NCI-H460 (cell line): ENCODE measurements around the gene POU6F2. TPM values are rescaled to one million over a fixed set of nuclear protein-coding genes. Genes with fewer than 3 reads are reported as not detected.

Experiments used
- DNase-seq: peaks from one replicate; pipeline ENCODE4 v3.0.0-alpha.2; 2016; ENCODE audit warnings: low read depth; ENCODE audit errors: extremely low read depth
- total RNA-seq: library from RNA; depleted of rRNA; stranded (reverse); fragments of >200 nt; shearing (Covaris generic); gene quantifications from 2 replicates; pipeline ENCODE4 v1.2.3, GENCODE V29; 2014

The POU6F2 gene
- total RNA-seq, 1 experiment from 2014 or later: not detected

GRCh38 chr7:39069031-39069430 is 91.3 kb downstream of the POU6F2 start:
- DNase-seq: no peak

GRCh38 chr7:39069896-39070881 is 92.5 kb downstream of the POU6F2 start:
- no peak for DNase-seq

GRCh38 chr7:39071116-39071515 is 93.4 kb downstream of the POU6F2 start:
- DNase-seq: no peak

- DNase-seq: no peak
These were observed 95.7 kb downstream of the POU6F2 start for GRCh38 chr7:39073432-39073831.

- DNase-seq: no peak
These were observed 97.5 kb downstream of the POU6F2 start for GRCh38 chr7:39075210-39075609.

- no peak for DNase-seq
These were observed 106.1 kb downstream of the POU6F2 start for GRCh38 chr7:39083781-39084180.

GRCh38 chr7:39084349-39084748 is 106.6 kb downstream of the POU6F2 start:
- no peak for DNase-seq

- DNase-seq: no peak
These were observed 107.5 kb downstream of the POU6F2 start for GRCh38 chr7:39085189-39085588.

- peak; percentile 6 for DNase-seq
These were observed 107.9 kb downstream of the POU6F2 start for GRCh38 chr7:39085590-39086049.

- DNase-seq: no peak
These were observed 109.1 kb downstream of the POU6F2 start for GRCh38 chr7:39086638-39087360.

GRCh38 chr7:39088730-39089593 is 111.3 kb downstream of the POU6F2 start:
- DNase-seq: no peak

GRCh38 chr7:39091145-39091544 is 113.4 kb downstream of the POU6F2 start:
- DNase-seq: no peak

GRCh38 chr7:39091774-39092173 is 114.1 kb downstream of the POU6F2 start:
- no peak for DNase-seq

GRCh38 chr7:39094731-39095130 is 117.0 kb downstream of the POU6F2 start:
- no peak for DNase-seq

- no peak for DNase-seq
These were observed 118.3 kb downstream of the POU6F2 start for GRCh38 chr7:39095875-39096619.

GRCh38 chr7:39098506-39098905 is 120.8 kb downstream of the POU6F2 start:
- no peak for DNase-seq

GRCh38 chr7:39099146-39099545 is 121.4 kb downstream of the POU6F2 start:
- DNase-seq: no peak

GRCh38 chr7:39100270-39100669 is 122.6 kb downstream of the POU6F2 start:
- no peak for DNase-seq

- no peak for DNase-seq
These were observed 124.5 kb downstream of the POU6F2 start for GRCh38 chr7:39102234-39102633.

- DNase-seq: no peak
These were observed 128.0 kb downstream of the POU6F2 start for GRCh38 chr7:39105720-39106119.
